ENCODE measurements around the gene MALSU1.

- TF ChIP-seq CTCF (IDR thresholded peaks at IDR 0.05) = no peak
- no peak for TF ChIP-seq POLR2A (IDR thresholded peaks at IDR 0.05)
Measured at GRCh38 chr7:23279819-23280525, 19.2 kb upstream of the MALSU1 start.

Data from thyroid gland (tissue), 4 donors.